HepG2 (cell line): ENCODE results near the gene PCP4L1. TPM values are rescaled to one million over a fixed set of nuclear protein-coding genes. Genes with fewer than 3 reads are reported as not detected.
A peak's percentile ranks its signal among the peaks of the same experiment; 100 is the strongest.

Experiments used
- ASH2L ChIP-seq: fragments of 300-600, 200-600 bp; sonication (generic); IDR thresholded peaks from 2 replicates; pipeline ENCODE4 v1.7.0; 2017; ENCODE audit warnings: low read depth, mild to moderate bottlenecking, moderate library complexity, mixed read lengths, low read length; ENCODE audit not compliant: insufficient read length
- BHLHE40 ChIP-seq: IDR thresholded peaks from 2 replicates; pipeline ENCODE4 v1.6.1; 2011; ENCODE audit warnings: low read length, improper control_type of control experiment
- BRCA1 ChIP-seq: sonication (generic); formaldehyde crosslinking; IDR thresholded peaks from 2 replicates; pipeline ENCODE4 v1.4.0; 2020; ENCODE audit warnings: missing genetic modification reagents
- CCAR2 ChIP-seq: fragments of 200-400 bp; formaldehyde crosslinking; optimal IDR thresholded peaks from 2 replicates; pipeline ENCODE3; 2018; ENCODE audit warnings: low read depth, mild to moderate bottlenecking, low read length, moderate library complexity
- GATA4 ChIP-seq: sonication (generic); IDR thresholded peaks from 2 replicates; pipeline ENCODE4 v1.6.1; 2016; ENCODE audit warnings: antibody characterized with exemption, low read depth, borderline replicate concordance
- HDAC1 ChIP-seq: sonication (generic); formaldehyde crosslinking; IDR thresholded peaks from 2 replicates; pipeline ENCODE4 v1.5.1; 2020; ENCODE audit warnings: mild to moderate bottlenecking, missing genetic modification reagents
- NR2C2 ChIP-seq: sonication (generic); formaldehyde crosslinking; IDR thresholded peaks from 2 replicates; pipeline ENCODE4 v1.4.0; 2020; ENCODE audit warnings: missing genetic modification reagents, mild to moderate bottlenecking, moderate library complexity, borderline replicate concordance
- PBX2 ChIP-seq: IDR thresholded peaks from 2 replicates; pipeline ENCODE4 v1.6.1; 2016; ENCODE audit warnings: control low read depth
- PPARG ChIP-seq: conservative IDR thresholded peaks from 2 replicates; pipeline ENCODE4 v1.6.1; 2016; ENCODE audit warnings: missing biosample characterization, missing genetic modification reagents
- PRMT3 ChIP-seq: sonication (generic); formaldehyde crosslinking; IDR thresholded peaks from 2 replicates; pipeline ENCODE4 v1.8.1; 2022; ENCODE audit warnings: low read depth, mild to moderate bottlenecking, moderate library complexity, missing genetic modification reagents, borderline replicate concordance
- RXRB ChIP-seq: IDR thresholded peaks from 2 replicates; pipeline ENCODE4 v1.6.1; 2016; ENCODE audit warnings: borderline replicate concordance, missing genetic modification reagents, missing compliant biosample characterization
- SALL2 ChIP-seq: sonication (generic); formaldehyde crosslinking; IDR thresholded peaks from 2 replicates; pipeline ENCODE4 v1.8.1; 2023; ENCODE audit warnings: mild to moderate bottlenecking, missing genetic modification reagents, inconsistent platforms
- SOX5 ChIP-seq: IDR thresholded peaks from 2 replicates; pipeline ENCODE4 v1.6.1; 2016; ENCODE audit warnings: borderline replicate concordance
- ZBTB7B ChIP-seq: sonication (generic); formaldehyde crosslinking; IDR thresholded peaks from 2 replicates; pipeline ENCODE4 v1.4.0; 2020; ENCODE audit warnings: missing genetic modification reagents
- ZNF234 ChIP-seq: sonication (generic); formaldehyde crosslinking; conservative IDR thresholded peaks from 2 replicates; pipeline ENCODE4 v1.5.1; 2020; ENCODE audit warnings: mild to moderate bottlenecking, missing genetic modification reagents
- ZNF280D ChIP-seq: sonication (generic); formaldehyde crosslinking; IDR thresholded peaks from 2 replicates; pipeline ENCODE4 v1.5.1; 2020; ENCODE audit warnings: mild to moderate bottlenecking, missing genetic modification reagents
- ZNF33A ChIP-seq: sonication (generic); formaldehyde crosslinking; IDR thresholded peaks from 2 replicates; pipeline ENCODE4 v1.5.1; 2020; ENCODE audit warnings: missing genetic modification reagents, mild to moderate bottlenecking, moderate library complexity, borderline replicate concordance
- ZNF496 ChIP-seq: sonication (generic); formaldehyde crosslinking; IDR thresholded peaks from 2 replicates; pipeline ENCODE4 v1.8.1; 2023; ENCODE audit warnings: mild to moderate bottlenecking, moderate library complexity, missing genetic modification reagents; ENCODE audit not compliant: insufficient replicate concordance
- ZNF503 ChIP-seq: sonication (generic); formaldehyde crosslinking; IDR thresholded peaks from 2 replicates; pipeline ENCODE4 v1.4.0; 2020; ENCODE audit warnings: missing genetic modification reagents
- ZNF552 ChIP-seq: sonication (generic); formaldehyde crosslinking; IDR thresholded peaks from 2 replicates; pipeline ENCODE4 v1.9.0; 2022; ENCODE audit warnings: missing genetic modification reagents, mild to moderate bottlenecking, borderline replicate concordance
- ZNF720 ChIP-seq: sonication (generic); formaldehyde crosslinking; IDR thresholded peaks from 2 replicates; pipeline ENCODE4 v1.4.0; 2020; ENCODE audit warnings: missing genetic modification reagents
- polyA plus RNA-seq, 8 experiments: library from polyadenylated mRNA; depleted of rRNA in 3 of 8; stranded (reverse) in 7 of 8; unstranded in 1 of 8; fragments of >200 nt; fragmentation: Illumina TruSeq in 4 of 8; extraction: Trizol in 4 of 8; gene quantifications; 2 replicates each; pipeline versions ENCODE4 v1.2.1 to v1.2.3, GENCODE V29; 2011 to 2016; ENCODE audit warnings: low read depth in 4 of 8, missing spikeins in 1 of 8, mixed read lengths in 1 of 8; ENCODE audit not compliant: insufficient read depth in 1 of 8
- total RNA-seq, 5 experiments: library from RNA; depleted of rRNA; stranded (reverse); fragments of >200 nt; fragmentation: Illumina TruSeq; extraction: Trizol; gene quantifications; 2 replicates each; pipeline ENCODE4 v1.2.3, GENCODE V29; 2016; ENCODE audit warnings: low read depth in 1 of 5
- TF ChIP-seq, protein P1 (sequence below): sonication (generic); formaldehyde crosslinking; IDR thresholded peaks from 2 replicates; pipeline ENCODE4 v1.4.0; 2020; ENCODE audit warnings: missing genetic modification reagents, low read depth, mild to moderate bottlenecking, borderline replicate concordance

Gene PCP4L1
- total and polyA plus RNA-seq, 2 of the 13 experiments (the other 11 are each of a cell fraction or from before 2014, with no cell fraction given): 0.28 TPM; not detected in 1

DNA sequence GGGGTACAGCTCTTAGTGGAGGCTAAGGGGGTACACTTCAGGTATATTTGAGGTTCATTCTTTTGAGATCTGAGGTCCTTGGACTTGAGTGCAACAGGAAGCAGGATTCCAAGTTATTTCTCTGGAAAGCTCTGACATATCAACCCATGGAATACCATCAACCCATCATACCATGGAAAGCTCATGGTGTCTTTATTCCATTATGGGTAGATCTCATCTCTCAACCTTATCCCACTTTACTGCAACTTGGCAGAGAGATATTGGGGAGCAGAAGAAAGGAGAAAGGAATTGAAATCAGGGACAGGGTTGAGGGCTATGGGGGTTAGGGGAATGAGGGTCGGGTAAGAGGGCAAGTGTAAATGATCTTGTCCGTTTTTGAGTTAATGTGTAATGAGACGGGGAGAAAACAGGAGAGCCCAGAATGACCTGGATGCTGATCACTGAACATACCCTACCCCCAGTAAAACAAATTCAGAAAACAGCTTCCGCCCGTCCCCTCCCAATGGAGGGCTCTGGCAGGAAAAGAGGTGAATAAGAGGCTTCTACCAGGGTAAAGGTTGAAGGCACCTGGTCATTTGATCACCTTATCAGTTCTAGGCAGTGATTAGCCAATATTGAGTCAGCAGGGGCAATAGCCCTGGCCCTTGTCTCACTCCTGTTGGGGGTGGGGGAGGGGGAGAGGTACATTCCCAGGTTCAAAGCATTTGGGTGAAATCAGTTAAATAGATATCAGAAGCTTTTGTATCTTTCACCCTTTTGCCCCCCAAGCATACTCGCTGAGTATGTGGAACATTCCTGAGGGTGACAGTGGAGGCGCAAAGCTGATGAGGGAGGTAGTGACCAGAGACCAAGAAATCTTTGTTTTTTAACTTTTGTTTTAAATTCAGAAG, 34.5 kb upstream of the PCP4L1 start (continued):
- TF ChIP-seq PBX2: no peak
- peak; percentile 99 for TF ChIP-seq RXRB
- 0 out of 2 replicates have a peak, but pooled peaks have one; percentile 62 for TF ChIP-seq BRCA1
- peak; percentile 77 for TF ChIP-seq ZBTB7B (CRISPR knock-in tag)
- TF ChIP-seq, protein P1, sequence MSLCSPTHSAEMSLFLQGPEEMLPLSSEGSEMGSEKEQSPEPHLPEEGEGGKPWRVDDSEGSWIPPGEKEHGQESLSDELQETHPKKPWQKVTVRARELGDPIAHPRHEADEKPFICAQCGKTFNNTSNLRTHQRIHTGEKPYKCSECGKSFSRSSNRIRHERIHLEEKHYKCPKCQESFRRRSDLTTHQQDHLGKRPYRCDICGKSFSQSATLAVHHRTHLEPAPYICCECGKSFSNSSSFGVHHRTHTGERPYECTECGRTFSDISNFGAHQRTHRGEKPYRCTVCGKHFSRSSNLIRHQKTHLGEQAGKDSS (CRISPR knock-in tag): no peak
- peak; percentile 68 for TF ChIP-seq HDAC1 (CRISPR knock-in tag)
- TF ChIP-seq NR2C2 (CRISPR knock-in tag): peak; percentile 84
- TF ChIP-seq ZNF234 (CRISPR knock-in tag): 0 out of 2 replicates have a peak, but pooled peaks have one; percentile 29
- TF ChIP-seq ZNF33A (CRISPR knock-in tag): no peak
- no peak for TF ChIP-seq SALL2 (CRISPR knock-in tag)
- TF ChIP-seq ZNF280D (CRISPR knock-in tag): 0 out of 2 replicates have a peak, but pooled peaks have one; percentile 11
- no peak for TF ChIP-seq BHLHE40
- TF ChIP-seq PRMT3 (CRISPR knock-in tag): 0 out of 2 replicates have a peak, but pooled peaks have one; percentile 30
- no peak for TF ChIP-seq ZNF720
- TF ChIP-seq ZNF552 (CRISPR knock-in tag): no peak
- peak; percentile 95 for TF ChIP-seq ZNF503 (CRISPR knock-in tag)
- TF ChIP-seq CCAR2: peak; percentile 51
- peak; percentile 98 for TF ChIP-seq GATA4
- no peak for TF ChIP-seq ZNF496
- TF ChIP-seq SOX5 (CRISPR knock-in tag): peak; percentile 83
- peak; percentile 99 for TF ChIP-seq PPARG (CRISPR knock-in tag)
- peak; percentile 93 for TF ChIP-seq ASH2L
